Glomerular visceral epithelial cell (primary cell): ENCODE data around the gene VPS11.

Source experiments
- DNase-seq: peaks from one replicate; pipeline ENCODE4 v3.0.0-alpha.2; 2016; ENCODE audit errors: extremely low spot score

VPS11 gene

DNA sequence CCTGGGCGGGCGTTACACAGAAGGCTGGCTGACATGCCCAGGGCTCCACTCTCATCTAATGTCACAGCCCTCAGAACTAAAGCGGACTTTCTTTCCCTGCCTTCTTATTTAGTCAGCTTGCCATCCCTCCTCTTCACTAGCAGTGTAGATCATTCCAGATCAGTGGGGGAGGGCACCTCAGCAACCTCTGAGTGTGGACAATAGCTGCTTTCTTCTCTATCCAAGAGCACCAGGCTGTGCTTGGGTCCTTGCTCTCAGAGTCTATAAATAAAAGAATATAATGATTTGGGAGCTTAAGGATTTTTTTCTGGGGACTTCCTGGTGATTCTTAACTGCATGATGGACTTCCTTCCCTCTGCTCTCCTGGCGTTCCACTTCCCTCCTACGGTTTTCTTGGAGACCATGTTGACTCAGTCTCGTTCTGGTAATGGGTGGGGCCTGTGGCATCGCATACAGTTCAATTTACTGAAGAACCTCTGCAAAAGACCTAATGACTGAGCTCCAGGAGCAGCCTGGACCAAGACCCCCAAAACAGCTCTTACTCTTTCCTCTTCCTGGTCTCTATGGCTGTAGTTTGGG is 14.2 kb downstream of the VPS11 start:
- DNase-seq: no peak

DNA sequence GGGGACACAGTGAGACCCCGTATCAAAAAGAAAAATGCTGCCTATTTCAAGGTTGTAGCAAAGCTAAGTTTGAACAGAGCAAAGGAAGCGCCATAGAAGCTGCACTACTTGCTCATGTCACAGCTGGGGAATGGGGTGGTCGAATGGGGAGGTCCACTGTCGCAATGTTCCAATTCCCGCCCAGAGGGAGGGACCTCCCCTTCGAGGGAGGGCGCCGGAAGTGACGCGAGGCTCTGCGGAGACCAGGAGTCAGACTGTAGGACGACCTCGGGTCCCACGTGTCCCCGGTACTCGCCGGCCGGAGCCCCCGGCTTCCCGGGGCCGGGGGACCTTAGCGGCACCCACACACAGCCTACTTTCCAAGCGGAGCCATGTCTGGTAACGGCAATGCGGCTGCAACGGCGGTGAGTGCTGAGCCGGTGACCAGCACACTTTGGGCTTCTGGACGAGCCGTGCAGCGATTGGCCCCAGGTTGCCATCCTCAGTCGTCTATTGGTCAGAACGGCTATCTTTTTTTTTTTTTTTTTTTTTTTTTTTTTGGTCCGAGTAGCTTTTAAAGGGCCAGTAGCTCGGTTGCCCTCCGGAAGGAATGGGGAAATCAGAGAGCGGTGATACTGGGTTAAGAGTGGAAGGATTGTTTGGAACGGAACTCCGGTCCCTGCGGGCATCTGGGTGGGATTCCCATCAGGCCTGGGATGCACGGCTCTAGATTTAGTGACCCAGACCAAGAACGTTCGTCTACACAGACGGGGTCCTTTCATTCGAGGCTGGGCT is 17.2 kb downstream of the VPS11 start, which contains the start of gene HMBS:
HMBS (plus strand) TSS at position 219 of the 774 bp plus-strand sequence; CDS start at position 372, 153 bp downstream.
- DNase-seq: peak; percentile 91

DNA sequence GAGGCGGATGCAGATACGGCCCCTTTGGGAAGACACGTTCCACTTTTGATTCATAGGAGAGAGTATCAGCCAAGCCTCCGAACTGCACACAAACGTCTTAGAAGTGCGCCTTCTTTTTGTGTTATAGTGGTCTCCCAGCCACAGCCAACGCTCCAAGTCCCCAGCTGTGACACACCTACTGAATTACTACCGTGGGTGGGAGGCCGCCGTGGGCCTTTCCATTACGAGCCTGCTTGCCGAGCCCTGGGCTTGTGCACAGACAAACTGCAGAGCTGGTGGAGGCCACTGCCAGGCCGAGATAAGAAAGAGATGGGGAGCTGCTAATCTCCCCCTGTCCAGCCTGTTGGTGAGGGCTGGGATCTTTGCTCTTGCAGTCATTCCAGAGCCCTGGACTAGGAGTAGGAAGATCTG is 17.8 kb downstream of the VPS11 start:
- DNase-seq: no peak

DNA sequence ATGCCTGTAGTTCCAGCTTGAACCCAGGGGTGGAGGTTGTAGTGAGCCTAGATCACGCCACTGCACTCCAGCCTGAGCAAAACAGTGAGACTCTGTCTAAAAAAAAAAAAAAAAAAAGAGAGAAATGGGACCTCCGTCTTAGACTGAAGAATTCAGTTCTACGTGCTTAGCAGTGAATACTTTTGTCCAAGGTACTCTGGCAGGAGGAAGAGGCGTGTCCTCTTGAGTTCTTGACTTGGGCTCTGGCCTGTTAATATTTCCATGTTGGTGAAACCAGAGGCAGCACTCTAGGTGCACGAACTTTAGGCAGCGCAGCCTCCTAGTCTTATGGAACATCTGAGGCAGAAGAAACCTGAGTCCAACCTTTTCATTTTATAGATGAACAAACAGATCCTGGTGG is 19.5 kb downstream of the VPS11 start:
- no peak for DNase-seq

DNA sequence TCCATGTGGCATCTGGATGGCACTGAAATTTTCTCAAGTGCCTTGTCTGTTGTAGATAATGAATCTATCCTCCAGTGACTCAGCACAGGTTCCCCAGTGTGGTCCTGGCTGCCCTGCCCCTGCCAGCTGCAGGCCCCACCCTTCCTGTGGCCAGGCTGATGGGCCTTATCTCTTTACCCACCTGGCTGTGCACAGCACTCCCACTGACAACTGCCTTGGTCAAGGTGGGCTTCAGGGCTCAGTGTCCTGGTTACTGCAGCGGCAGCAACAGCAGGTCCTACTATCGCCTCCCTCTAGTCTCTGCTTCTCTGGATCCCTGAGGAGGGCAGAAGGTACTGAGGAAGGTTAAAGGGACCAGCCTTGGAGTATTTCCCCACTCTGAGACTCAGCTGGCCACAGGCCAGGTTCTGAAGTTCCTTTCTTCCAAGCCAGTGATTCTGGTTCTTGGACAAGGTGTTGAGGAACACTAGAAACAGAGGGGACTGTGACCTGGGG is 20.2 kb downstream of the VPS11 start:
- no peak for DNase-seq

DNA sequence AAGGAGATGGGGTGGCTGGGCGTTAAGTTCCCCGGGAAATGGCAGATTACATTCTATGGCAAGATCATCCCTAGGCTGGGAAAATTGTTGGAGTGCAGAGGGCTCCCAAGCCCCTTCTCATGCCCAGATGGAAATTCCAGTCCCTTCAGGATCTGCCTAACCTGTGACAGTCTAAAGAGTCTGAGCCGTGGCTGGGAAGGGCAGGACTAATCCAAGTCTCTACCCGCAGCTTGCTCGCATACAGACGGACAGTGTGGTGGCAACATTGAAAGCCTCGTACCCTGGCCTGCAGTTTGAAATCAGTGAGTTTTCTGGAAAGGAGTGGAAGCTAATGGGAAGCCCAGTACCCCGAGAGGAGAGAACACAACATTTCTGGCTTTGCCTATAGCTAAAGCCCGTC is 20.8 kb downstream of the VPS11 start:
- DNase-seq: no peak

DNA sequence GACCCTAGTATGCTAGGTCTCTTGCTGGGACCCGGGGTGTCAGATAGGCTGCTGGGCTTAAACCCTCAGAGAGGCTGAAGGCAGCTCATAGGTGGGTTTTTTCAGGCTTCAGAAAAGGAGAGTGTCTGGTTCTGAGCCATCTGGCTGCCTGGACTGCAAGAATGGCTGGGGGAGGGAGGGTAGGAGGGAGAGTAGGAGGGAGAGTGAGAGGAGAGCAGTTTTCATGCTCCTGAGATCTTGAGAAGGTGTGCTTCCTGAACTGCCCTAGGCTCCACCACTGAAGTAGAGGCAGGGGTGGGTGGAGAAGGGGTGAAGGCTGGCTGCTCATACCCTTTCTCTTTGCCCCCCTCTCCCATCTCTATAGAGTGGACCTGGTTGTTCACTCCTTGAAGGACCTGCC is 21.7 kb downstream of the VPS11 start:
- no peak for DNase-seq

DNA sequence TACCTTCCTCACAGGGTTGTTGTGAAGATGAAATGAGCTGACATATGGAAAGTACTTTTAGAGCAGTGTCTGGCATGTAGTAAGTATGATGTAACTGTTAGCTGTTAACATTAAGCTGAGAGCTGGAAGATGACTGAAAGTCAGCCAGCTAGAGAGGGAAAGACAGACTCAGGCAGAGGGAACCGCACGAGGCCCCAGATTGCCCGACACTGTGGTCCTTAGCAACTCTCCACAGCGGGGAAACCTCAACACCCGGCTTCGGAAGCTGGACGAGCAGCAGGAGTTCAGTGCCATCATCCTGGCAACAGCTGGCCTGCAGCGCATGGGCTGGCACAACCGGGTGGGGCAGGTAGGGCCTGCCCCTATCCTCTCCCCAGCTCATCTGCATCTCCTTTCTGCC is 23.6 kb downstream of the VPS11 start:
- DNase-seq: no peak

DNA sequence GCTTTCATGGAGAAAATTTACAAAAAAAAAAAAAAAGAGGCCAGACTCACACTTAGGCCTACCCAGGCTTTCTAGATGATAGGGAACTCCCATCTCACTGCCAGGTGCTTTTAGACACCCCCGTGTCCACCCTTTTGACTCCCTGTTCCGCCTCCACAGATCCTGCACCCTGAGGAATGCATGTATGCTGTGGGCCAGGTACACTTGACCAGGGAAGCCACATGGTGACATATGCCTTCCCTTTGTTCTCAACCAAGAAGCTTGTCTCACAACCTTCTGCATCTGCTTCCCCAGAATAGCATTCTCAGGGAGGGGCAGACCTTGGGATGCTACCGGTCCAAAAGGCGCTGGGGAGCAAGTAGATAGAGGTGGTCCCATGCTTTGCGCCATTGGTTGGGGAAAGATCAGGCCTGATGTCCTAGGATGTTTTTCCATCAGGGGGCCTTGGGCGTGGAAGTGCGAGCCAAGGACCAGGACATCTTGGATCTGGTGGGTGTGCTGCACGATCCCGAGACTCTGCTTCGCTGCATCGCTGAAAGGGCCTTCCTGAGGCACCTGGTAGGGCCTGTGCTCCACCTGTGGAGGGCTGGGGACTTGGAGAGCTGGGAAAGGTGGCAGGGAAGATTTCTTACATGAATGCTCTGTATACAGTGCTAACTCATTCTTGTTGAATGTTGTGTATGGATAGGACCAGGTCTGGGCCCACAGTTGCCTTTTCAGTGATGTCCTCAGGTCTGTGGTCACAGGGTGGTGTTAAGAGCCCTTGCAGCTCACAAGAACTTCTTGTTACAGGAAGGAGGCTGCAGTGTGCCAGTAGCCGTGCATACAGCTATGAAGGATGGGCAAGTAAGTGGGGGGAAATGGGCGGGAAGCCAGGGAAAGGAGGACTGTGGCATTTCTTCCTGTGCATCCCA is 24.6 kb downstream of the VPS11 start:
- DNase-seq: peak; percentile 35

DNA sequence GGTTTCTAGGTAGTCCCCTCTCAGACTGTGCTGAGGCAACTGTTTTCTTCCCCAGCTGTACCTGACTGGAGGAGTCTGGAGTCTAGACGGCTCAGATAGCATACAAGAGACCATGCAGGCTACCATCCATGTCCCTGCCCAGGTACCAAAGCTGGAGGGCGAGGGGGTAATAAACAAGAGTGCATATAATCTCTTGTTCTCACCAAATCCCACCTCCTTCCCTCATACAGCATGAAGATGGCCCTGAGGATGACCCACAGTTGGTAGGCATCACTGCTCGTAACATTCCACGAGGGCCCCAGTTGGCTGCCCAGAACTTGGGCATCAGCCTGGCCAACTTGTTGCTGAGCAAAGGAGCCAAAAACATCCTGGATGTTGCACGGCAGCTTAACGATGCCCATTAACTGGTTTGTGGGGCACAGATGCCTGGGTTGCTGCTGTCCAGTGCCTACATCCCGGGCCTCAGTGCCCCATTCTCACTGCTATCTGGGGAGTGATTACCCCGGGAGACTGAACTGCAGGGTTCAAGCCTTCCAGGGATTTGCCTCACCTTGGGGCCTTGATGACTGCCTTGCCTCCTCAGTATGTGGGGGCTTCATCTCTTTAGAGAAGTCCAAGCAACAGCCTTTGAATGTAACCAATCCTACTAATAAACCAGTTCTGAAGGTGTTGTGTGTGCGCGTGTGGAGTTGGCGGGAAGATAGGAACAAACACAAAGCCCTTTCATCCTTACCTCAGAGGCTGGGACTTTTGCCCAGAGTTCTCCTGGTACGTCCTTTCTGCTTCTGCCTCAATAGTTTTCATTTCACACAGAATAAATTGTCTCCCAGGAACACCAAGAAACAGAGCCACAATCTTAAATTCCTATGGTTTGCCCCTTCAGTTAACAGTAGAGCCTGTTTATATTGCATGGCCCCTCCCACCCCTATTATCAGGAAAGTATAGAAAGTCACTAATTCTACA is 25.5 kb downstream of the VPS11 start:
- peak; percentile 40 for DNase-seq

DNA sequence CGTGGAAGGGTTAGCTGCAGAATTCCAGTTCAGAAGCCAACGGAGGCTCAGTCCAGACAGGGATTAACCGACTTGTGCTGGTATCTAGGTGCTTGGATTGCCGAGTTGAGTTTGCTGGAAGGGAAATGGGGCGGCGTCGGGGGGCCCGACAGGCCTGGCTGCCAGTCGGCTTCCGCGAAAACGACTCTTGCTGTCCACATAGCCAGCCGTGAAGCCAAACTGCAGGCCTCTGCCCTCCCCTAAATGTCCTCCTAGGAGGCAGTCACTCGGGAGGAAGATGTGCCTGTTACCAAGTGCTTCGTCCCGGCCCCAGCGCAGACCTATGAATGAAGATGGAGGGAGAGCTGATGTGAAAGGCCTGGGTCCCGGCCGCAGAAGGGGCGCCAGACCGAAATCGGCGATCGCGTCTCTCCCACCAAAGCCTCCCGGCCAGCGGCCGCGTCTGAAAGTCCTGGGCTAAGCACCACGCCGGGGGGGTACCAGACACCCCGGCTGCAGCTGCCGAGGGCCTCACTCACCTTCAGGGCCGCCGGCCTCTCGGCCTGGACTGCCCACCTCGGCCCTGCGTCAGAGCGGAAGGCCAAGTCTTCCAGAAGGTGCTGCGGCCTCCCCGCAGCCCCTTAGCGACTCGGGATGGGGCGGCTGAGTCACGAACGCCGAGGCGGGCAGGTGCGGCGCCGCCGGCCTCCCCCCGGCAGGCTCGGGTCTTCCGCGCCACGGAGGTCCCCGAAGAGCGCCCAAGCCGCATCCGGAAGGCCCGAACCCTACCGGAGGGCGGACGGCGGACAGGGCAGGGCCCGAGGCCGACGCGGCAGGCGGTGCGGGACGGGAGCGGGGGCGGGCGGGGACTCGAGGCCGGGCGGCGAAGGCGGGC is 26.6 kb downstream of the VPS11 start:
- DNase-seq: peak; percentile 34

DNA sequence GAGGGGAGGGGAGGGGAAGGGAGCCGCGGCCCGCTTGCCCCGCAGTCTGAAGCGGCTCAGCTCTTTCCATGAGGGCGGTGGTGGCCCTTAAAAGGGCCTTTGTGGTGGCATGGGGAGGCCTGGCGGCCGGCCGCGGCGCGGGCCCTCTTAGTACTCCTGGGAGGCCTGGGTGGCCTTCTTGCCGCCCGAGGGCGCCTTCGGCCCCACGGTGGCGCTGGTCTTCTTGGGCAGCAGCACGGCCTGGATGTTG is 27.1 kb downstream of the VPS11 start:
- peak; percentile 75 for DNase-seq

DNA sequence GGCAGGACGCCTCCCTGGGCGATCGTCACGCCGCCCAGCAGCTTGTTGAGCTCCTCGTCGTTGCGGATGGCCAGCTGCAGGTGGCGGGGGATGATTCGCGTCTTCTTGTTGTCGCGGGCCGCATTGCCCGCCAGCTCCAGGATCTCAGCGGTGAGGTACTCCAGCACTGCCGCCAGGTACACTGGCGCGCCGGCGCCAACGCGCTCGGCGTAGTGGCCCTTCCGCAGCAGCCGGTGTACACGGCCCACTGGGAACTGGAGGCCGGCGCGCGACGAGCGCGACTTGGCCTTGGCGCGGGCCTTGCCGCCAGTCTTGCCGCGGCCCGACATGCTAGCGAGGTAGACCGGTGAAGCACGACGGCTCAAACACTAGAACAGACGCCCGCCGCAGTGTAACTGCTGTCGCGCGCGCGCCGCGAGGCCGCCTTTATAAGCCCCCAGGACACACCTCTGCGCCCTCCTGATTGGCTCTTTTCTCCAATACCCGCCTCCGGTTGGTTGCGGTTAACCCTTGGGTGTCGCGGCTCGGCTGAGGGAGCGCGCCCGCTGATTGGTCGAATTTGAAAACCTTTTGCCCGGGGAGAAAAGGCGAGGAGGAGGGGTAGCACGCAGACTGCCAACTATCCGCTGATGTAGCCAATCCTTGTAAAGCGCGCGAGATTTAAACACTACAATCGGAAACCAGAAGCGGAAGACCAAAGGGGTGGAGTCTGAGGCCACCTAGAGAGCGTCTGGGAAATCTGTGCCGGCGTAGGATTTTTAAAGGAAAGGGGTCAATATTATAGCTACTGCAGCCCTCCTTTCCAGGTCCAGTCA is 27.7 kb downstream of the VPS11 start:
- DNase-seq: peak; percentile 100

DNA sequence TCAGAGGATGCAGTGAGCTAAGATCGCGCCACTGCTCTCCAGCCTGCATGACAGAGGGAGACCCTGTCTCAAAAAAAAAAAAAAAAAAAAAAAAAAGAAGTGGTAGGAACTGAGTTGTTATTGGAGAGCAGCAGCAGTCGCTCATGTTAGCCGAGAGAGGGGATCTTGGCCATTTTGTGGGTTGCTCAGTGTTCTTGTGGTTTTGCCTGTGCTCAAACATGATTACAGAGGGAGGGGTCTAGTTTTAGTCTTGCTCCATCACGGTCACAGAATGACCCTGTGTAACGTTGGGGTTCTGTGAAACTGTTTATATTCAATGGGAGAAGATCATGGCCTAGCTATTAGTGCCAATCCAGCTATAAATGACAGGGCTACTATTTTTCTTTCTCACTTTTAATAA is 32.1 kb downstream of the VPS11 start:
- DNase-seq: no peak

DNA sequence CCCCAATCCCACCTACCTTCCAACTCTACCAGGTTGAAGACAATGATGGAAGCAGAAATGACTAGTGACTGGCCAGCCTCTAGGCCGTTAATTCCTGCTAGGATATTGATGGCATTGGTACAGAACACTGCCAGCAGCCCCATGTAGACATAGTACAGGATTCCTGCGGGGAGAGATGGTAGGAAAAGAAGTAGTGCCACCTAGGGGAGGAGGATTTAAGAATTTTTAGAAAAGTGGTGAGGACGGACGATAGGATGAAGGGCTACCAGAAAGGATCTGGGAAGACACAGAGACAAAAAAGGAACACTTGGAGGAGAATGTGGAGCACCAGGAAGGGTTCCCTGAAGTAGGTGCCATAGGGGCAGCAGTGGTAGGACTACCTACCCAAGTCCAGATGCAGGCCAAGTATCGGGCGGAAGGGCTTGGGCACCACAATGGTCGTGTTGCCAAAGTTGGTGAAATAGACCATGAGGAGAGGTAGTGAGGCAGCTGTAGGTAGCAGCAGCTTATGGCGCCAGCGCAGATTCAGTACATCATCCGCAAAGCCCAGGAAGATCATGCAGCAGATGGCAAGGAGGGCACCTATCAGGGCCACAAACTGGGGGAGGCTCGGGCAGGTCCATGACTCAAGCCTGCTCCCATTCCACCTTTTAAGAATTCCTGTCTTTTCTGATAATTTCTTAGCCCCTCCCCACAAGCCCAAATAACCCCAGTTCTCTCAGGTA is 32.8 kb downstream of the VPS11 start:
- DNase-seq: peak; percentile 41

DNA sequence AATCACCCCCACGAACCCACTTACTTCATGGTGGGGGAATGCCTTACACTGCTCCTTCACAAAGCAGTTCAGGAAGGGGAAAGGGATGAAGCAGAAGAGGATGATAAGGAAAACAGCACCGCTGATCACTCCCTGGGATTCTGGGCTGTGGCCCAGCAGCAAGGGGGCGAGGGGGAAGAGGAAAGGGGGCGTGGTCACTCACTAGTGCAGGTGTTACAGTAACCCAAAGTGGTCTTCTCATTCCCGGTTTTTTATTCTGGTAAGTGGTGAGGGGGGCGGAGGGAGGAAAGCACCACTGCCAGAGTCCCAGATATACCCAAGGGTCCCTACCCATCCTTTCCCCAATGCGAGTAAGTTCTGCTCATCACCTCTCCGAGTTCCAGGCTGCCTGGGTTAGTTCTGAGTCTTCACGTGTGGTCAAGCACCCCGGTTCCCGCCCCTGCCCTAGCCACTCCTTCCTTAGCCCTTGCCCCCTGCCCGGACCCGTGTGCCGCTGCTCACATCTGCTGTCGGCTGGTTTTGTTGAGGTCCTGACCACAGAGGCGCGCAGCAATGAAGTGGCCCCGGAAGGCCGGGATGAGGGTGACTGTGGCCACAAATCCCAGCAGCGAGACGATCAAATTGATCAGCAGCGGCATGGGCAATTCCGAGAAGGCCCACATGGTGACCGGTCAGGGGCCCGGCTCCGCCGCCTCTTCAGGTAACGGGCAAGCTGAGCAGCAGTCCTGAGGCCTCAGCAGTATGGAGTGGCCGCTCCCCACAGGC is 33.6 kb downstream of the VPS11 start:
- DNase-seq: peak; percentile 40

DNA sequence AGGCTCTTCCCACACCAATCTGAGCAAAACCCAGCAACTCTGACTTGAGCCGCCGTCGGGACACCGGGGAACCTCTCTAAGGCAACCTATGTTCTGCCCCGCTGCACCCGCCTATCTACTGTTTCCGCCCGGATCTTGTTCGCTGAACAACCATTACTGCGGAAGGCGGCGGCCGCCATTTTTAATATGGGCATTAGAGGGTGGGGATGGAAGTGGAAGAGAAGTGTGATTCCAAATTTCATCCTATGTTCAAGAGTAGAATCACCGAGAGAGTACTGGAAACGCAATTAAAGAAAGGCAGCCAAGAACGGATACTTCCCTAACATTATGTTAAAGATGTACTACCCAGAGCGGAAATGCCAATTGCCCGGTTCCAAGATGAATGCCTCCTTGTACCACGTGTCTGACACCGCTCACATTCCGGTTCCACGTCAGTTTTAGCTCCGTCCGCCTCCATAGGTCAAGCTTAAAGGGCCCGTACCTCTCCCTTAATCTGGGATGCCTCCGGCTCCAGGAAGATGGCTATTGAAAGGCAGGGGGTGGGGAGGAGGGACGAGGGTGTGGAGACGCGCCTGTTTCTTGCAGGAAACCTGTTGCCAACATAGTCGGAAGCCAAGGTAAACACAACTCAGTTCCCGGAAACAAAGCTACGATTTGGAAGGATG is 34.3 kb downstream of the VPS11 start, which contains the start of gene DPAGT1:
DPAGT1 (minus strand) TSS at position 95 of the 665 bp plus-strand sequence. CDS start 198 bp downstream, outside the sequence.
- peak; percentile 94 for DNase-seq
